Activated CD4-positive, alpha-beta T cell treated with anti-CD3 and anti-CD28 coated beads, Interleukin-2, amount 50 U/mL, for 48 hours (primary cell): ENCODE data around the gene RP9.

ENCODE experiments used
- DNase-seq, 2 experiments: peaks; one replicate each; pipeline ENCODE4 v3.0.0-alpha.2; 2020

Gene RP9, protein sequence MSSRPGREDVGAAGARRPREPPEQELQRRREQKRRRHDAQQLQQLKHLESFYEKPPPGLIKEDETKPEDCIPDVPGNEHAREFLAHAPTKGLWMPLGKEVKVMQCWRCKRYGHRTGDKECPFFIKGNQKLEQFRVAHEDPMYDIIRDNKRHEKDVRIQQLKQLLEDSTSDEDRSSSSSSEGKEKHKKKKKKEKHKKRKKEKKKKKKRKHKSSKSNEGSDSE

DNA sequence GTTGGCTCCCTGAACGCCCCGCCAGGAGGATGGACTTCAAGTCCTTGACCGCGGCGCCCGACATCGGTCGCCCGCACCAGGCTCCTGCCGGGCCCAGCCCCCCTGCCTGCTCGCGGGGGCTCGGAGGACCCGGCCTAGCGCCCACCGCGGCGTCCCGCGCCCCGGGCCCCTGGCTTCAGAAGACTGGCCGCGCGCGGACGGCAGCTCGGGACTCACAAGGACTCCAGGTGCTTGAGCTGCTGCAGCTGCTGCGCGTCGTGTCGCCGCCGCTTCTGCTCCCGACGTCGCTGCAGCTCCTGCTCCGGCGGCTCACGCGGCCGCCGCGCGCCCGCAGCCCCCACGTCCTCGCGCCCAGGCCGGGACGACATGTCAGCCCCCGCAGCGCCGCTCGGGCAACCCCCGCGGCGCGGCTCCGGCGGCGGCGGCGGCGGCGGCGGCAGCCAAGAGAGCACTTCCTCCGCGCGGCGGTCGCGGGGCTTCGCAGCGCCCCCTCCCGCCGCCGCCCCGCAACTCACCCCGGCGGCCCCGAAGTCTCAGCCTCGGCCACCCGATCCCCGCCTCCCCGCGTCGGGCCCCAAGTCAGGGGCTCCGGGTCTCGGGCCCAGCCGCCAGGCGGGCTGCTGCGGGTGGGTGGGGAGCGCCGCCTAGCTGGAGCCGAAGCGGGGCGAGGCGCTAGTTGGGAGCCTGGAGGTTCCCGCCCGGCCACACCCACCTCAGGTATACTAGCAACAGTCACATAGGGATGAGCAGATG lies at the start of gene RP9:
Gene RP9, minus strand, starts transcription at position 400 of the 753 bp plus-strand sequence. Its CDS starts 32 bp downstream, at position 368.
- DNase-seq = peak; percentile 73 to 78

DNA sequence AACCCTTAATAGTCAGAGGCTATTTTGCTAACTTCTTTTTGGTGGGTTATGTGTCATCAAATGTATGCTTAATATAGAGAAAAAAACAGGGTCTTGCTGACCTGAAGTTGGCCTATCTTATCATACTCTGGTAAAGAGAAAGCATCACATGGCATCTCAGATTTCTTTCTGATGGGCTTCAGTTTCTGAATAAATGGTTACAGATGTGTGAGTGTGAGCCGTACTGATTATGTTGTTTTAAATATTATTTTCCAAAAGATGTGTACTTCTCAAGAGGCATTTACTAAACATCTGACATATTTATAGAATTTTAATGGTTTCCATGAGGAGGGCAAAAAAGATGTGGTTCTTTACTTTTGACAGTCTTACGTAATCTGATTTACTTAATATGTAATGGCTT lies 48.6 kb upstream of the RP9 start:
- DNase-seq = no peak

DNA sequence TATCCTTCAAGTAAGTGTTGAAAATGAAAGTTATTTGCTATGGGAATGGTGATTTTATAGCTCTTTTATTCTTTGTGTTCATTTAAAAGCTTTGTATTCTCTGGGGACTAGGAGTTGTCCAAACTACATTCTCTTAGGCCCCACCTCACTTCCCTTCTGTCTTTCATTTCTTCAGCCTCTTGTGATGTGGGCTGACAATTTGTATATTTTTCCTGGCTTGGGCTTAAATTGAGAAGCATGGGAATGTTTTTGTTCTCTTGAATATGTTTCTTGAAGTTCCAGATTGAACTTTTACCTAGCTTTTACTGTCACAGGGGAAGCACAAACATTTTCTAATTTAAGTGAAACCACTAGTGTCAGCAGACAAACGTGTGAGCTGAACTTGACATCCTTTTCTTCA lies 48.1 kb upstream of the RP9 start:
- DNase-seq = no peak

DNA sequence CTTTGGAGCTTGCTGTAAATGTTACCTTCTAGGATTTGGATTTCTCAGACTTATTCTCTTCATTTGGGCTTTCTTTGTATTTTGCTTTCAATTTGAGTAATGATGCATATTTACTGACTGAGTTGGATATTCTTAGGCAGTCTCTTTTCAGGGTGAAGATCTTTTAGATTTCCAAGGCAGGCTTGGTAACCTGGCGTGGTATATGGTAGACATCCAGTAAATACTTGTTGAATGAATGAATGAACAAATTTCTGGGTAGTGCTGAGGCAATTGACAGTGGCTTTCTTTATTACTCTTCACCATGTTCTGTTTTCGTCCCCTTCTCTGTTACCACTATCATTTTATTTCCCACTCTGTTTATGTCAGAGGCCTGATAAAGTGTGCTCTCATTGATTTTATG lies 47.2 kb upstream of the RP9 start:
- DNase-seq = no peak

DNA sequence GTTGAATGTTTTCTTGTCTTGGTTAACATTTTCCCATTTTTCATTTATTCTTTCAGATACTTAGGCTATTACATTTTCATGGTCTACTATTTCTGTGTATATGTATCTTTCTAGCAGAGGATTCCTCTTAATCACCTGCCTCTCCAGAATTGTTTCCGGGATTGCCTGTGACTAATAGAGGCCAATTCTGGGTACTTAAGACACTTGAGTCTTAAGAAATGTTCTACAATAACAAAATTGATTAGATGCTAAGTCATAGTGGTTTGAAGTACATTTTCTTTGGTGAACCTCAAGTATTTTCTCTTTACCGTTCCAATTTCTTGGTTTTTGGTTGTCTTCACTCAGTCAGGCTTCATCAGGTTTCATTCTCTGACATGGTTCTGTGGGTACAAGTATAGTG lies 46.6 kb upstream of the RP9 start:
- DNase-seq = no peak

DNA sequence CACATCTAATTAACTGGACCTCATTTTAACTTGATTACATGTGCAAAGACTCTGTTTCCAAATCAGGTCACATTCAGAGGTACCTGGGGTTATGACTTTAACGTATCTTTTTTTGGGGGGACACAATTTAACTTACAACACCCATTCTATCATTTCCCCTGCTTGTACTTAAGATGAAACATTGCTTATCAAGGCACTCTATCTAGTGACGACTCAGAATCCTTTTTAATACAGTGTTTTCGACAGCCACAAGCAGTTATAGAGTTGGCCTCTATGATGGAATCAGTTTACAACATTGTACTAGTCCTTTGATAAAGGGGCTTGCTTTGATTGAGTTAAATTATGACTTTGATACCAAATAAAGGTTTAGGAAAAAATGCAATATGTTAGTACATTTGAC lies 42.9 kb upstream of the RP9 start:
- no peak for DNase-seq

DNA sequence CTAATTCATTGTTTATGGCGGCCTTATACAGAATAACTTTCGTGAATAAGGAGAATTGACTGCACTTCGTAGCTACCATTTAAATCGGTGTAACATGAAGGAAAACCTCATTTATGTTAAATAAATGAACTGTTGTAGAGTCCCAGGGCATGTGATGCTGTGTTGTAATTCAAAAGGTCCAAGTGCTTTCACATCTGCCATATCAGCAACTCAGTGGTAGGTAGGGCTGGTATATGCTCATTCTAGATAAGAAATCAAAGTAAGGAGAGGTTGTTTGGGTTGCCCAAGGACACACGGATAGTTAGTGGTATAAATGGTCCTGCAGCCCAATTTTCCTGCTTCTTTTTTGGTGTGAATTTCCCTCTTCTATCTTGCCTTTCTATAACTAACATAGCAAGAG lies 36.0 kb upstream of the RP9 start:
- DNase-seq = no peak

DNA sequence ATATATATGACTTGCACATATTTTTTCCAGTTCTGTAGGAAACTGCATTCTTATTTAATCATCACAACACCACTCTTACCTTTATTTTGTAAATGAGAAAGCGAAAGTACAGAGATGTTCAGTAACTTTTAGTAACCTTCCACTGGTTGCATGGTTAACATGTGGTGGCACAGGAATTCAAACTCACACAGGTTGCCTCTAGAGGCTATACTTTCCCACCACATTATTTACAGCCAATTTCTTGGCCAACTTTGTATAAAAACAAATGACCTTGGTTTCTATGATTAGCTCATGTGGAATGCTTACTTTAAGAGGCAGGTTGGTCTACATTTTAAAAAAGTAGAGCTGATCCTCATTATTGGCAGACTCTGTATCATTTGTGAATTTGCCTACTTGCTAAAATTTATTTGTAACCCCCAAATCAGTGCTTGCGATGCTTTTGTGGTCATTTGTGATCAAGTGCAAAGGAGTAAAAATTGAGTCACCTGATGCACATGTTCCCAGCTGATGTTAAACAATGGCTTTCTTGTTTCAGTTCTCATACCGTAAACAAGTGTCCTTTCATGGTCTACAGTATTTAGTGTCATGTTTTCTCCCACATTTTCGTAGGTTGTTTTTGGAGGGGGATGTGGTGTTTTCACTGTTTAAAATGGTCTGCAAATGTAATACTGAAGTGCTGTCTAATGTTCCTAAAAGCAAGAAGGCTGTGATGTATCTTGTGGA lies 35.0 kb upstream of the RP9 start:
- DNase-seq = no peak

DNA sequence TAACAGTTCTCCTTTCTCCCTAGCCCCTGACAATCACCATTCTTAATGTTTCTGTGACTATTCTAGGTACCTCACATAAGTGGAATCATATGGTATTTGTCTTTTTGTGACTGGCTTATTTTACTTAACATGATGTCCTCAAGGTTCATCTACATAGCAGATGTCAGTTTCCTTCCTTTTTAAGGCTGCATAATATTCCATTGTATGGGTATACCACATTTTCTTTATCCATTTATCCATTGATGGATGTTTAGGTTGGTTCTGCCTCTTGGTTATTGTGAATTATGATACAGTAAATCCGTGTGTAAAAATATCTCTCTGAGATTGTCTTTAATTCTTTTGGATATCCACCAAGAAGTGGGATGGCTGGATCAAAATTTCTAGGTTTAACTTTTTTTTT lies 33.4 kb upstream of the RP9 start:
- no peak for DNase-seq

DNA sequence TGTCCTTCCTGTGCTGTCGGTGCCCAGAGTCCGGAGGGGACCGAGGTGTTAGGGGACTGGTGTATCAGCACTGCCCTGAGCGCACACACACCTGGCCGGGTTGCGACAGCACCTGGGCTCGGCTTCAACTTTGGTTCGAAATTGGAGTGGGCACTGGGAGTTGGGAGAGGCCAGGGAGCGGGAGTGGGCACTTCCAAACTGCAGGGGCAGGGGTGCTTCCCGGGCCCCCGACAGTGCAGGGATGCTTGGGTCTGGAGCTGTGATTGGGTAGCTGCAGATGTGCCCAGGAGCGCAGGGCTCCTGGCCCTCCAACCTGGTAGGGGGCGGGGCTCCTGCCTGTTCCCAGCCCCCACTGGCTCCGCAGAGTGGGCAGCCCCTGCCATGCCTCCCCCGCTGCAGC lies 27.9 kb upstream of the RP9 start:
- no peak for DNase-seq

DNA sequence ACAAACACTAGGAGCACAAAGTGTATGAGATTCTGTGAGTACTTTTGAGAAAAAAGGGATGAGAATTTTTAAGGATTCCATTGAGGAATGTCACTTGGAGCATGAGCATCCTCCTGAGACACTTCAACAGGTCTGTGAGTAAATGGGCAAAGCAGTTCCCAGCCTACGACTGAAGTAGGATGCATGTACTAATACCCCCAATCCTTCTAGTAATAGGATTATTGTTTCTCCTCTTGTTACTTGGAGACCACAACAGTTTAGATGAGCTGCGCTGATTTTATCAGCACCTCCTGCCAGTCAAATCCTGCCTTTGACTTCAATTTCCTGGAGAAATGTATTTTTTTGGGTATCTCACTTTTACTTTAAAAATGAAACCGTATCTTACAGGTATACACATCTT lies 21.0 kb upstream of the RP9 start:
- no peak for DNase-seq

DNA sequence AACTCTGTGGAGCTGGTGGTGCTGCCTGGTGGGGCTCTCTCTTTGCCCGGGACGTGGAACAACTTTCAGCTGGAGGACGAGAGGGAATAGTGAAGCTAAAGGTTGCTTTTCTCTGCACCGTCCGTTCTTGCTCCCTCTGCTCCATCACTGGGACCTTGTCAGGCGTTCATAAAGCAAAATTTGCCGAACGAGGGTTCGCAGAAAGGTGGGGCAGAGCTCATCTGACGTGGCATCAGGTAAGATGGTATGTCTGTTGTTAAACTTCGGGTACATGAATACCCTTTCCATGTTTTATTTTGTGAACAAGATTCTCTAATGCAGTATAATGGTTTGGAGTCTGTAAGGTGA lies 20.6 kb upstream of the RP9 start:
- DNase-seq = no peak

DNA sequence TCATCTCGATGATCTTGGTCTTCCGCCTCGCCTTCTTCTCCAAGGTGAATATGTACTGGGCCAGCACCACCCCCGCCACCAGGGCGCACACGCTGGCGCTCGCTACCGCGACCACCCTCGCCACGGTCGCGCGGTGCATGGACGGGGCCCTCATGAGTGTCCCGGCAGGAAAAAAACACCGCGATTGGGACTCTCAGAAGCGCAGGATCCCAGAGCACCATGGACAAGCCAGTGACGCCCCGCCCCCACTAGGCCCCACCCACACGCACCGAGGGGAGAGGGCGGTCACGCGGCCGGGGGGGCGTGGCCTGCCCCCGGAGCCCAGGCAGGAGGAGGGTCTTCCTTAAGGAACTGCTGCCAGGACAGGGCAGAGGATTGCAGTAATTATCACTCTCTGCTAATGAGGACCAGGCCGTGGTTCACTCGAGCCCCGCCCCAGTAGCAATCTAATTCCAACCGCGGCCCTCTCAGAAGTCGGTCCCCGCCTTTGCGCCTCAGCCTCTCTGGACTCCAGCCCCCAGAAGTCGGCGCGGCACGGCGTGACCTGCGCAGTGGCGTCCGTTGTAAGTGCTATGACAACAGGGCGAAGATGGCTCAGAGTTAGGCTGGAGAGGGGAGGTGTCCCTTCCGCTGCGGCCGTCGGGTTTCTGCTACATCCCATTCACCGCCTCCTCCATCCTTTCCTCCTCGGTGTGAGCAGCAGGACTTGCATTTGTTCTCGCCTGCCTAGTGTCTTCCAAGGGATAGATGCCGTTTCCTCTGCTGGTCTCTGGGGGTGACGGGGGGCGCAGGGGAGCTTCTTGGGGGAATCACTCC lies 20.0 kb upstream of the RP9 start, which contains the start of gene BBS9:
Gene BBS9, plus strand, starts transcription at position 575 of the 816 bp plus-strand sequence. CDS start 16,689 bp downstream, outside the sequence.
- DNase-seq = peak; percentile 93

DNA sequence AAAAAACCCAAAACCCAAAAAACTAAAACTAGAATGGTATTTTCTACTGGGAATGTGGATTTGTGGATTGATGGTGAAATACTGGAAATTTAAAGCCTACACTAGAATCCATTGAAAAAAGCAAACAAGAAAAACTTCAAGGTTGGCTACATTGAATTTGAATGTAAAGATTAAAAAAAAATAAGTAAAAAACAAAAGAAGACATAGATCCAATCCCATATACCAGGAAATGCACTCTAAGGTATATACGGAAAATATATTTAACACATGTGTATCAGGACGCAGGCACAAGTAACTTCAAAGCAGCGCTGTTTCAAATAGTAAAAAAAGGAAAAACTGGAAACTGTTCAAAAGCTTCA lies 19.4 kb upstream of the RP9 start:
- no peak for DNase-seq

DNA sequence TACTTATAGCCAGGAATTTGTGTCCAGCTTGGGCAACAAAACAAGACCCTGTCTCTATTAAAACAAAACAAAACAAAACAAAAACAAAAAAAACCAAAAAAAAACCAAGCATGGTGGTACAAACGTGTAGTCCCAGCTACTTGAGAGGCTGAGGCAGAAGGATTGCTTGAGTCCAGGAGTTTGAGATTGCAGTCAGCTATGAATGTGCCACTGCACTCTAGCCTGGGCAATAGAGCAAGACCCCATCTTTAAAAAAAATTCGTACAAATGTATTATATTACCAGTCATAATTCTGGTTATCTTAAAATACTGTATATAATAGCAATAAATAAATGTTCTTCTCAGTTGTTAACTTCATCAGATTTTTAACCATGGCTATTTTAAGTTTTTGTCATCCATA lies 17.9 kb upstream of the RP9 start:
- DNase-seq = no peak

DNA sequence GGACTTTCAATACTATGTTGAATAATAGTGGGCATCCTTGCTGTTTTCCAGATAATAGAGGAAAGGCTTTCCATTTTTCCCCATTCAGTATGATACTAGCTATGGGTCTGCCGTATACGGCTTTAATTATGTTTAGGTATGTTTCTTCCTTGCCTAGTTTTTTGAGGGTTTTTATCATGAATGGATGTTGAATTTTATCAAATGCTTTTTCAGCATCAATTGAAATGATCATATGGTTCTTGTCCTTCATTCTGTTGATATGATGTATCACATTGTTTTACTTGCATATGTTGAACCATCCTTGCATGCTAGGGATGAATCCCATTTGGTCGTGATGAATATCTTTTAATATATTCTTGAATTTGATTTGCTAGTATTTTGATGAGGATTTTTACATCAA lies 9.2 kb upstream of the RP9 start:
- DNase-seq = no peak

DNA sequence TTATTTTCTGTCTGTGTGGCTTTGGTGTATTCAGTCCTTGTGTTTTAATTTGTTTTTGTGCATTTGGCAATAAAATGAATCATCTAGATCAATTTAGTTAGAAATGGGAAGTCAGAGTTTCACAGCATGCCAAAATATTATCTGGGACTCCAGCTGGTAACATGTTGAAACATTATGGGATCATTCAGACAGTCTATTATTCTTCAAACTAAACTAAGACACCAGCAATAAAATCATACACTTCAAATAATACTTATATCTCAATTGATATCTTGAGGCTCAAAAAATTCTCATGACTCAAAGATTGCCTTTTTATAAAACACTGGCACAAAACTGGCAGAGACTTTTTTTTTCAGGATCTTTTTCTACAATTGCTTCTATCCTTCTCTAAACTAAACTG lies 5.8 kb upstream of the RP9 start:
- no peak for DNase-seq

DNA sequence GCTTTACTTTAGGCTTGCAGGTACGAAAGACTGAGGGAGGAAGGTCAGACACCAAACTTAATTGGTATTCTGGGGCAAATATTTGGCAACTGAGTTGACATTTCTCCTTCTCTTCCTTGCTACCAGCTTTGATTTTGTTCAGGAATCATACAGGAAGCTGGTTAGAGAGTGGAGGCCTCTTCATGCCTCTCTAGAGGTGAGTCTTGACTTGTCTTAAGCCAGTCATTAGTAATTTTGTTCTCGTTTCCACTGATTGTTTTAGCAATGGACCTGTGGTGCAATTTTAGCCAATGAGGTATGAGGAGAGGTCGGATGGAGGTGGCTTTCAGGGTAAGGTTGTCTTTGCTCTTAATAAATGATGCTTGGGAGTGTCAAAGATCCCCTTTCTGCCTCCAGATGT lies 2.4 kb upstream of the RP9 start:
- no peak for DNase-seq

DNA sequence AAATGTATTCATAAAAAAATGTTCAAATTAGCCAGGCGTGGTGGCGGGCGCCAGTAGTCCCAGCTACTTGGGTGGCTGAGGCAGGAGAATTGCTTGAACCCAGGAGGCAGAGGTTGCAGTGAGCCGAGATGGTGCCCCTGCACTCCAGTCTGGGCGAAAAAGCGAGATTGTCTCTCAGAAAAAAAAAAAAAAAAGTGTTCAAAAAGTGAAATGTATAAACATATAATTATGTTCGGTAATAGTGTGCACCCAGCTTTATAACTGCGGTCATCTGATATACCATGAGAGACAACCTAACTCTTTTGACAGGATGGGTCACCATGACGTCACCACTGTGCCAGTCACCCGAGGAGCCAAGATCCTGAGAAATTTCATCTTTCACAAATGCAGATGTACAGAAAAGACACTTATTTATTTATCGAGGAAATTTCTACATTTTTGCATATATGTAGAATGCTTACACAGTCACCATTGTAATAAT lies 594 bp upstream of the RP9 start:
- DNase-seq = no peak

DNA sequence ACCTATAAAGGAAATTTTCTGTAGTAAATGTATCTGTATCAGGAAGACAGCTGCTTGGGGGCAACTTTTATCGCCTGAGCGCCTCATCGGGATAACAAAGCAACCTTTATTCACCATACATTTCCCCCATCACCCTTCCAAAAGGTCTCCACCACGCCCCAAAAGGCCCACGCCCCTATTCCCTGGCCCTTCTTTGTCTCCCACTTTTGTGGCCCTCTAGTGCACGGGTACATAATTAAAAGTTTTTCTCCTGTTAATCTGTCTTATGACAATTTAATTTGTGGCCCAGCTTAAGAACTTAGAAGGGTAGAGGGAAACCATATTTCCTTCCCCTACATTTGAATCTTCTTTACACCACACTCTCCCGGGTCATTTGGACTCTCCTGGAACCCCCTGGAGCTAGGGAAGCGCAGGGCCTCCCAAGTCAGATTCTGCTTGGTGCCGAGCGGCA lies 625 bp downstream of the RP9 start:
- peak; percentile 25 to 43 for DNase-seq

DNA sequence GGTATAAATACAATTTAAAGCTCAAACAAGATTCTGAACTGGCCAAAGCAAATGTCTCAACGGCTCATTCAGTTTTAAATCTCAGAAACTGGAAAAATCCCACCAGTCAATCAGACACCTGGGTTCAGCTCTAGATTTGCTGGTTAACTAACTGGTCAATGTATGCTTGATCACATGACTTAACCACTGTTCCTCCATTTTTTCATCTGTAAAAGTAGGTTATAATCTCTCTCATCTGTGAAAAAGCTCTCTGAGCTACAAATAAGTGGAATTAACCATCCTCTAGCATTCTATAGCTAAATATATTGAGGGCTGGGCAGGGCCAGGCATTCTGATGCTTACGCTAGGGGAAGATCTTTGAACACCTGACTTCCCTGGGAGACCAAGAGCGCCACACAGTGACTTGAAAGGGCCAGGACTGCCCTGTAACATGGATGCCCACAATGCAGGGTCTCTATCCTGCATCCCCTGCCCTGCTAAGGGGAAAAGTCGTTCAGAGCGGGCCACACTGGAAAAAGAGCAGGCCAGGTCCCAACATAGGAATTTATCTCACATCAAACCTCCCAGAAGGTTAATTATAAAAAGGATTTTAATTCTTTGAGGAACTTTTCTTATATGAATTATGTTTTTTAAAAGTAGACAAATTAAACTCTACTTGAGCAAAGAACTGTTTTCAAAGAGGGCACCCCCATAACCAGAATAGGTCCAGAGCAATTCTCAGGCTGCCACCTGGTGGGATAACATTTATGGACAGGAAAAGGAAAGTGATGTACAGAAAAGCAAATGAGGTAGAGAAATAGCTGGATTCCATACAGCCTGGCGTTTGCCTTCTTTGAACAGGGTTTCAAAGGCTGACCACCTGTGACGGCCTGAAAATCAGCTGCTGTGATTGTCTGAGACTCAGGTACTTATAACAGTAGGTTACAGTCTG lies 1.8 kb downstream of the RP9 start:
- peak; percentile 7 to 16 for DNase-seq

DNA sequence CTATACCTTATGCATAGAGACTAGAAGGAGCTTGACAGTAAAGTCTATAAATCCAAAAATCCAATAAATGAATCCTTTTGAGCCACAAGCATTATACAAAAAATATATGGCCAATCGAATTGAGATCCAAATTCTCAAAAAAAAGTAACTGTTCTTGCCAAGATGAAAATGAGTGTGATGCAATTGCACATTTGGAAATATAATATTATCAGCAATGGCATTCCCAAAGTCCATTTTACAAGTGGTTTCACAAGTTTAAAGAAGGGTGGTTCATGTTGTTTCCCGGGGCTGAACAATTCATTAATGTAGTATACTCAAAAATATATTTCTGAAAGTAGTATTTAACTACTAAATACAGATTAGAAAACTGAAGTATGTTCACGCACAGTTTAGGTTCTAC lies 7.3 kb downstream of the RP9 start:
- DNase-seq = no peak
